Measurements from ENCODE around the gene NCS1. TPM values are rescaled to one million over a fixed set of nuclear protein-coding genes. Genes with fewer than 3 reads are reported as not detected.

NCS1 gene
- total and polyA plus RNA-seq, 5 donors from 2014 or later = 0.22 TPM; not detected in 4

DNA sequence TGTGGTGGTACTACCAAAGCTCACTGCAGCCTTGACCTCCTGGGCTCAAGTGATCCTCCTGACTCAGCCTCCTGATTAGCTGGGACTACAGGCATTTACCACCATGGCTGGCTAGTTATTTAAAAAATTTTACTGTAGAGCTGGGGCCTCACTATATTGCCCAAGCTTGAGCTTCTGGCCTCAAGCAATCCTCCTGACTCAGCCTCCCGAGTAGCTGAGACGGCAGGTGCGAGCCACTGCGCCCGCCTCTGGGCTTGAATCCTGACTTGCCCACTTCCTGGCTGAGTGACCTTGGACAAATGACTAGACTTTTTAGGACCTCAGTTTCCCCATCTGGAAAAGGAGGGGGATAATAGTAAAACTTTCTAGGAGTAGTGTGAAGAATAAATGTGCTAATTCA lies 32.1 kb downstream of the NCS1 start:
- Histone ChIP-seq H3K4me1 (ENCODE audit: control insufficient read depth, insufficient read depth, low read length, poor library complexity, severe bottlenecking) (no peaks in the 10 kb centered on the region), H3K27ac (ENCODE audit: insufficient read depth, low read length, poor library complexity, severe bottlenecking) (no peak overlapping the region), H3K9me3 (ENCODE audit: control insufficient read depth in 2 of 2, low read length in 2 of 2) (no peaks in the 10 kb centered on the region), H3K4me3 (ENCODE audit: low read depth, low read length) (no peak overlapping the region), H3K36me3 (ENCODE audit: control insufficient read depth, insufficient read depth, low read length) (no peaks in the 10 kb centered on the region), H3K27me3 (ENCODE audit: control insufficient read depth, insufficient read depth, low read length) (no peaks in the 10 kb centered on the region)
- H3K27ac Mint-ChIP-seq = no peak overlapping the region
- DNase-seq = no peak
- H3K36me3 Mint-ChIP-seq = no peaks in the 10 kb centered on the region
- H3K4me3 Mint-ChIP-seq = no peak overlapping the region
- ATAC-seq (ENCODE audit: low read depth in 2 of 2) = no peak
- no peaks in the 10 kb centered on the region for H3K27me3 Mint-ChIP-seq
- H3K9me3 Mint-ChIP-seq = peaks cover 0 to 1% (median 0%) of the 10 kb centered on the region in 7 donors
- H3K4me1 Mint-ChIP-seq = peaks cover 0 to 3% (median 0%) of the 10 kb centered on the region in 4 donors

- peaks cover 0 to 1% (median 0%) of the 10 kb centered on the region in 7 donors for H3K9me3 Mint-ChIP-seq
- H3K36me3 Mint-ChIP-seq = no peaks in the 10 kb centered on the region
- no peak for ATAC-seq (ENCODE audit: low read depth in 2 of 2)
- Histone ChIP-seq H3K9me3 (ENCODE audit: control insufficient read depth in 2 of 2, low read length in 2 of 2) (no peaks in the 10 kb centered on the region), H3K27ac (ENCODE audit: insufficient read depth, low read length, poor library complexity, severe bottlenecking) (no peak overlapping the region), H3K27me3 (ENCODE audit: control insufficient read depth, insufficient read depth, low read length) (no peaks in the 10 kb centered on the region), H3K36me3 (ENCODE audit: control insufficient read depth, insufficient read depth, low read length) (no peaks in the 10 kb centered on the region), H3K4me3 (ENCODE audit: low read depth, low read length) (no peak overlapping the region), H3K4me1 (ENCODE audit: control insufficient read depth, insufficient read depth, low read length, poor library complexity, severe bottlenecking) (no peaks in the 10 kb centered on the region)
- DNase-seq = no peak
- H3K27me3 Mint-ChIP-seq = no peaks in the 10 kb centered on the region
- peak overlapping the region in 1 of 4 donors; percentile 47 for H3K4me3 Mint-ChIP-seq
- H3K27ac Mint-ChIP-seq = no peak overlapping the region
- no peaks in the 10 kb centered on the region for H3K4me1 Mint-ChIP-seq
These were observed 32.8 kb downstream of the NCS1 start for GRCh38 chr9:130204959-130205358.

GRCh38 chr9:130205912-130206311 lies 33.7 kb downstream of the NCS1 start:
- Histone ChIP-seq H3K27ac (ENCODE audit: insufficient read depth, low read length, poor library complexity, severe bottlenecking) (no peak overlapping the region), H3K36me3 (ENCODE audit: control insufficient read depth, insufficient read depth, low read length) (no peaks in the 10 kb centered on the region), H3K4me3 (ENCODE audit: low read depth, low read length) (no peak overlapping the region), H3K27me3 (ENCODE audit: control insufficient read depth, insufficient read depth, low read length) (no peaks in the 10 kb centered on the region), H3K9me3 (ENCODE audit: control insufficient read depth in 2 of 2, low read length in 2 of 2) (no peaks in the 10 kb centered on the region), H3K4me1 (ENCODE audit: control insufficient read depth, insufficient read depth, low read length, poor library complexity, severe bottlenecking) (no peaks in the 10 kb centered on the region)
- peaks cover 0 to 1% (median 0%) of the 10 kb centered on the region in 7 donors for H3K9me3 Mint-ChIP-seq
- no peaks in the 10 kb centered on the region for H3K36me3 Mint-ChIP-seq
- no peaks in the 10 kb centered on the region for H3K27me3 Mint-ChIP-seq
- no peak for DNase-seq
- no peak for ATAC-seq (ENCODE audit: low read depth in 2 of 2)
- no peak overlapping the region for H3K27ac Mint-ChIP-seq
- H3K4me3 Mint-ChIP-seq = no peak overlapping the region
- H3K4me1 Mint-ChIP-seq = no peaks in the 10 kb centered on the region

- Mint-ChIP-seq H3K4me1 (no peaks in the 10 kb centered on the region), H3K4me3 (no peak overlapping the region), H3K36me3 (no peaks in the 10 kb centered on the region), H3K9me3 (peaks cover 0 to 1% (median 0%) of the 10 kb centered on the region in 7 donors), H3K27ac (no peak overlapping the region), H3K27me3 (no peaks in the 10 kb centered on the region)
- H3K27me3 ChIP-seq (ENCODE audit: control insufficient read depth, insufficient read depth, low read length) = no peaks in the 10 kb centered on the region
- H3K9me3 ChIP-seq (ENCODE audit: control insufficient read depth in 2 of 2, low read length in 2 of 2) = no peaks in the 10 kb centered on the region
- no peak for ATAC-seq (ENCODE audit: low read depth in 2 of 2)
- no peak for DNase-seq
- no peak overlapping the region for H3K4me3 ChIP-seq (ENCODE audit: low read depth, low read length)
- no peak overlapping the region for H3K27ac ChIP-seq (ENCODE audit: insufficient read depth, low read length, poor library complexity, severe bottlenecking)
- H3K36me3 ChIP-seq (ENCODE audit: control insufficient read depth, insufficient read depth, low read length) = no peaks in the 10 kb centered on the region
- H3K4me1 ChIP-seq (ENCODE audit: control insufficient read depth, insufficient read depth, low read length, poor library complexity, severe bottlenecking) = no peaks in the 10 kb centered on the region
These were observed 34.4 kb downstream of the NCS1 start for GRCh38 chr9:130206579-130206978.

DNA sequence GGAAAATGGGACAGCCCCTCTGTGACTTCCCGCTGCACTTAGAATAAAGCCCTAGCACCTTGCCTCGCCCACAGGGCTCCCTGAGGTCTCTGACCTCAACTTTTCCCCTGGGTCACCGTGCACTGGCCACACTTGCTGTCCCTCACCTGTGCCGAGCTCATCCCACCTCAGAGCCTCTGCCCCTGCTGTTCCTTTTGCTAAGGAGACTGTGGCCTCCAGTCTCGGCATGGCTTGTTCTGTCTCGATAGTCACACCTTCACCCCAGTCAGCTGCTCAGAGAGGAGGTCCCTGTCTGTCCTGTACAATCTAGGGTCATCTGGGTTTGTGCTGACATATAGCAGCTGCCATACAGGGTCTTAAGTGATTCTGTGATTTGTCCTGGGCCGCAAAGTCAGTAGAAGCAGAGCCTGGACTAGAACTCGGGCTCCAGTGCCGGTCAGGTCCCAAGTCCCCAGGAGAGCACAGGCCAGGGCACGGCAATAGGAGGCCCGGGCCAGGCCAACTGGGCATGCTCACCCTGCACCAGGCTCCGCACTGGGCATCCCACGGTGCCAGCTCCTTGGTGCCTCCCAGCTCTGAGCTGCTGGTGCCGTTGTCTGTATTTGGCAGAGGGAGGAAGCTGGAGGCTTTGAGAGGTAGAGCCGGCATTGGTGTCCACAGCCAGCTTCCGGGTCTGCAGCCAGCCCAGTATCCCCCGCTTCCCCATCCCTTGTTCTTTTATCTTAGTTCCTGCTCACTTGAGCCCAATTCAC lies 35.2 kb downstream of the NCS1 start:
- Mint-ChIP-seq H3K4me1 (no peaks in the 10 kb centered on the region), H3K27ac (peak overlapping the region in 1 of 3 donors; percentile 41), H3K4me3 (no peak overlapping the region), H3K27me3 (no peaks in the 10 kb centered on the region), H3K36me3 (no peaks in the 10 kb centered on the region), H3K9me3 (no peaks in the 10 kb centered on the region)
- Histone ChIP-seq H3K27ac (ENCODE audit: insufficient read depth, low read length, poor library complexity, severe bottlenecking) (no peak overlapping the region), H3K4me1 (ENCODE audit: control insufficient read depth, insufficient read depth, low read length, poor library complexity, severe bottlenecking) (no peaks in the 10 kb centered on the region), H3K36me3 (ENCODE audit: control insufficient read depth, insufficient read depth, low read length) (no peaks in the 10 kb centered on the region), H3K4me3 (ENCODE audit: low read depth, low read length) (no peak overlapping the region), H3K9me3 (ENCODE audit: control insufficient read depth in 2 of 2, low read length in 2 of 2) (no peaks in the 10 kb centered on the region), H3K27me3 (ENCODE audit: control insufficient read depth, insufficient read depth, low read length) (no peaks in the 10 kb centered on the region)
- DNase-seq (no peak), ATAC-seq (ENCODE audit: low read depth in 2 of 2) (no peak)

- Histone ChIP-seq H3K4me3 (ENCODE audit: low read depth, low read length) (no peak overlapping the region), H3K4me1 (ENCODE audit: control insufficient read depth, insufficient read depth, low read length, poor library complexity, severe bottlenecking) (no peaks in the 10 kb centered on the region), H3K27ac (ENCODE audit: insufficient read depth, low read length, poor library complexity, severe bottlenecking) (no peak overlapping the region), H3K27me3 (ENCODE audit: control insufficient read depth, insufficient read depth, low read length) (no peaks in the 10 kb centered on the region), H3K36me3 (ENCODE audit: control insufficient read depth, insufficient read depth, low read length) (no peaks in the 10 kb centered on the region), H3K9me3 (ENCODE audit: control insufficient read depth in 2 of 2, low read length in 2 of 2) (no peaks in the 10 kb centered on the region)
- no peaks in the 10 kb centered on the region for H3K4me1 Mint-ChIP-seq
- H3K9me3 Mint-ChIP-seq = no peaks in the 10 kb centered on the region
- H3K27ac Mint-ChIP-seq = no peak overlapping the region
- ATAC-seq (ENCODE audit: low read depth in 2 of 2) (no peak), DNase-seq (no peak)
- no peaks in the 10 kb centered on the region for H3K27me3 Mint-ChIP-seq
- H3K4me3 Mint-ChIP-seq = no peak overlapping the region
- H3K36me3 Mint-ChIP-seq = no peaks in the 10 kb centered on the region
These were observed 36.6 kb downstream of the NCS1 start for GRCh38 chr9:130208600-130209347.

GRCh38 chr9:130209422-130209821 lies 37.2 kb downstream of the NCS1 start:
- H3K4me1 Mint-ChIP-seq = peaks cover 0 to 6% (median 0%) of the 10 kb centered on the region in 4 donors
- no peaks in the 10 kb centered on the region for H3K27me3 Mint-ChIP-seq
- no peaks in the 10 kb centered on the region for H3K9me3 ChIP-seq (ENCODE audit: control insufficient read depth in 2 of 2, low read length in 2 of 2)
- no peaks in the 10 kb centered on the region for H3K27me3 ChIP-seq (ENCODE audit: control insufficient read depth, insufficient read depth, low read length)
- H3K27ac Mint-ChIP-seq = no peak overlapping the region
- DNase-seq = no peak
- no peaks in the 10 kb centered on the region for H3K9me3 Mint-ChIP-seq
- no peaks in the 10 kb centered on the region for H3K4me1 ChIP-seq (ENCODE audit: control insufficient read depth, insufficient read depth, low read length, poor library complexity, severe bottlenecking)
- H3K4me3 ChIP-seq (ENCODE audit: low read depth, low read length) = no peak overlapping the region
- H3K36me3 ChIP-seq (ENCODE audit: control insufficient read depth, insufficient read depth, low read length) = no peaks in the 10 kb centered on the region
- ATAC-seq (ENCODE audit: low read depth in 2 of 2) = no peak
- H3K27ac ChIP-seq (ENCODE audit: insufficient read depth, low read length, poor library complexity, severe bottlenecking) = no peak overlapping the region
- no peaks in the 10 kb centered on the region for H3K36me3 Mint-ChIP-seq
- H3K4me3 Mint-ChIP-seq = no peak overlapping the region
